Measurements from ENCODE around the gene ALPI. TPM values are rescaled to one million over a fixed set of nuclear protein-coding genes. Genes with fewer than 3 reads are reported as not detected.

ALPI gene
- total and polyA plus RNA-seq, 9 of the 15 experiments (the other 6 are each of a cell fraction or from before 2014, with no cell fraction given) = not detected

GRCh38 chr2:232410238-232410900 lies 45.6 kb upstream of the ALPI start (continued):
- no peak for TF ChIP-seq ZBTB40 (IDR thresholded peaks at IDR 0.05)
- TF ChIP-seq ZBTB40 (CRISPR knock-in tag; IDR thresholded peaks at IDR 0.05) = no peak
- TF ChIP-seq TEAD4 (IDR thresholded peaks at IDR 0.05; ENCODE audit: low read length) = no peak
- TF ChIP-seq TEAD4 (CRISPR knock-in tag; IDR thresholded peaks at IDR 0.05; ENCODE audit: borderline replicate concordance) = no peak

Data from K562 (cell line).